GM12878 (cell line): Measurements from ENCODE around the gene MAP2K7. TPM values are rescaled to one million over a fixed set of nuclear protein-coding genes. Genes with fewer than 3 reads are reported as not detected.
A peak's percentile ranks its signal among the peaks of the same experiment; 100 is the strongest.

ENCODE experiments used
- ATAC-seq: fragments of 200-7000 bp; cut with Tn5 transposase; 3 replicates; pipeline ENCODE4 v1.9.1; 2020; ENCODE audit warnings: mild to moderate bottlenecking, moderate library complexity
- BruUV-seq: library from RNA; stranded (reverse); fragments of 400-500 nt; replicated peaks from 2 replicates; lab custom pipeline; 2021; lab: Mats Ljungman, UMichigan
- CTCF ChIA-PET: fragments of 300-600 bp; sonication (Branson Sonifier 250); formaldehyde crosslinking; extraction: SDS; loops from one replicate; lab custom pipeline; 2021; ENCODE audit warnings: inconsistent platforms; lab: Yijun Ruan, JAX
- POLR2A ChIA-PET: fragments of 350-600 bp; formaldehyde crosslinking; extraction: SDS; loops from one replicate; lab custom pipeline; 2021; ENCODE audit warnings: inconsistent platforms; lab: Charles Lee
- RAD21 ChIA-PET: fragments of 300-600 bp; sonication (Branson Sonifier 250); formaldehyde crosslinking; loops from one replicate; lab custom pipeline; 2023; ENCODE audit warnings: antibody characterized with exemption; ENCODE audit not compliant: unreplicated experiment; lab: Charles Lee
- SMC1A ChIA-PET: fragments of 300-600 bp; sonication (Branson Sonifier 250); formaldehyde crosslinking; loops from one replicate; lab custom pipeline; 2023; ENCODE audit not compliant: unreplicated experiment, uncharacterized antibody; lab: Charles Lee
- DNase-seq: peaks from one replicate; pipeline ENCODE4 v3.0.0-alpha.2; 2011; ENCODE audit warnings: low read depth, low spot score
- FAIRE-seq: peaks from 3 replicates; lab custom pipeline; 2011; peaks lifted over from hg19 to GRCh38; lab: Jason Lieb, UNC
- H2AFZ ChIP-seq: 2 replicates; pipeline ENCODE4 v1.6.0; 2011; ENCODE audit warnings: low read depth, low read length, control low read depth; ENCODE audit not compliant: control insufficient read depth
- H3K27ac ChIP-seq: 2 replicates; pipeline ENCODE4 v1.5.1; 2011; ENCODE audit warnings: control low read depth; ENCODE audit not compliant: control insufficient read depth, insufficient read depth
- H3K27me3 ChIP-seq, 2 experiments: replicated peaks in 1 of 2; 2 replicates each; pipeline versions ENCODE4 v1.6.0 to v1.6.1; 2011; ENCODE audit warnings: low read length in 1 of 2; ENCODE audit not compliant: control insufficient read depth in 2 of 2, insufficient read depth in 2 of 2
- H3K36me3 ChIP-seq, 2 experiments: 2 replicates each; pipeline ENCODE4 v1.5.1; 2011; ENCODE audit warnings: low read length in 1 of 2; ENCODE audit not compliant: control insufficient read depth in 2 of 2, insufficient read depth in 2 of 2
- H3K4me1 ChIP-seq: 2 replicates; pipeline ENCODE4 v1.6.1; 2011; ENCODE audit warnings: mild to moderate bottlenecking, low read length, moderate library complexity, mixed read lengths; ENCODE audit not compliant: control insufficient read depth, insufficient read depth
- H3K4me2 ChIP-seq: 2 replicates; pipeline ENCODE4 v1.6.0; 2011; ENCODE audit warnings: control low read depth; ENCODE audit not compliant: control insufficient read depth, insufficient read depth
- H3K4me3 ChIP-seq: fragments of 200-600 bp; sonication (generic); 2 replicates; pipeline ENCODE4 v1.5.1; 2016
- H3K79me2 ChIP-seq: 2 replicates; pipeline ENCODE4 v1.6.0; 2011; ENCODE audit warnings: low read length; ENCODE audit not compliant: control insufficient read depth, insufficient read depth
- H3K9ac ChIP-seq: 2 replicates; pipeline ENCODE4 v1.8.0; 2011; ENCODE audit warnings: low read length, control low read depth, mixed read lengths; ENCODE audit not compliant: control insufficient read depth, insufficient read depth
- H3K9me3 ChIP-seq: replicated peaks from 3 replicates; pipeline ENCODE4 v1.5.1; 2011; ENCODE audit warnings: mild to moderate bottlenecking, low read length; ENCODE audit not compliant: control insufficient read depth, insufficient read depth
- H4K20me1 ChIP-seq: 2 replicates; pipeline ENCODE4 v1.6.0; 2011; ENCODE audit not compliant: control insufficient read depth, insufficient read depth
- CHD2 ChIP-seq: IDR thresholded peaks from 2 replicates; pipeline ENCODE4 v1.6.1; 2011; ENCODE audit warnings: low read depth, low read length, improper control_type of control experiment, borderline replicate concordance
- IRF4 ChIP-seq: IDR thresholded peaks from 2 replicates; pipeline ENCODE4 v1.6.1; 2011; ENCODE audit warnings: low read depth, low read length
- NR2C1 ChIP-seq: fragments of 450-650 bp; IDR thresholded peaks from 2 replicates; pipeline ENCODE4 v1.6.1; 2017; ENCODE audit warnings: antibody characterized with exemption, mild to moderate bottlenecking, moderate library complexity
- PAX8 ChIP-seq: fragments of 450-650 bp; IDR thresholded peaks from 2 replicates; pipeline ENCODE4 v1.6.1; 2017; ENCODE audit warnings: mild to moderate bottlenecking, moderate library complexity
- RAD51 ChIP-seq: fragments of 450-650 bp; IDR thresholded peaks from 2 replicates; pipeline ENCODE4 v1.6.1; 2016; ENCODE audit warnings: moderate library complexity, mild to moderate bottlenecking, inconsistent platforms
- SRF ChIP-seq, 2 experiments: IDR thresholded peaks; 2 replicates each; pipeline ENCODE4 v1.6.1; 2011; ENCODE audit warnings: low read depth in 2 of 2, low read length in 2 of 2, mild to moderate bottlenecking in 1 of 2, moderate library complexity in 1 of 2
- WGBS: methylation state at CpG from one replicate; pipeline ENCODE4 v1.1.6; 2016; ENCODE audit warnings: low lambda C conversion rate; ENCODE audit not compliant: insufficient replicate concordance, insufficient coverage; ENCODE audit errors: missing lambda C conversion rate; 5-methylcytosine and 5-hydroxymethylcytosine counted together
- in situ Hi-C: fragments of 300-500 bp; cut with MboI; formaldehyde crosslinking; loops from 9 replicates; pipeline ENCODE4 v1.14.3; 2018; ENCODE audit warnings: mixed read lengths
- intact Hi-C: fragments of 100-400 bp; cut with micrococcal nuclease; formaldehyde crosslinking; loops from one replicate; pipeline ENCODE4 v1.14.2; 2022; ENCODE audit not compliant: unreplicated experiment
- polyA plus RNA-seq, 11 experiments: library from polyadenylated mRNA; depleted of rRNA in 4 of 11; unstranded in 6 of 11; stranded (reverse) in 5 of 11; fragments of >200 nt; fragmentation: Nextera tagmentation in 4 of 11; fragmentation: Illumina TruSeq in 1 of 11; extraction: Ambion mirVana in 4 of 11; extraction: Trizol in 1 of 11; gene quantifications; 1 replicate in 1 of 11; 2 replicates in 10 of 11; pipeline versions ENCODE4 v1.2.1 to v1.2.3, GENCODE V29; 2011 to 2016; ENCODE audit warnings: inconsistent platforms in 2 of 11, missing spikeins in 2 of 11, low read depth in 1 of 11
- total RNA-seq, 4 experiments: library from RNA; depleted of rRNA in 3 of 4; stranded (reverse); fragments of >200 nt in 3 of 4; fragmentation: Illumina TruSeq in 1 of 4; extraction: Trizol in 1 of 4; gene quantifications; 2 replicates each; pipeline versions ENCODE4 v1.2.1 to v1.2.3, GENCODE V29; 2013 to 2021
- TF ChIP-seq, protein P1 (sequence below): IDR thresholded peaks from 2 replicates; pipeline ENCODE4 v1.6.1; 2011; ENCODE audit warnings: borderline replicate concordance, low read depth, mild to moderate bottlenecking, moderate library complexity, low read length; ENCODE audit not compliant: insufficient read depth, poor library complexity, severe bottlenecking
- TF ChIP-seq, protein P2 (sequence below): fragments of 450-650 bp; formaldehyde crosslinking; IDR thresholded peaks from 2 replicates; pipeline ENCODE4 v1.5.0; 2022; ENCODE audit warnings: mild to moderate bottlenecking, missing genetic modification characterization
- TF ChIP-seq, protein P3 (sequence below): IDR thresholded peaks from 2 replicates; pipeline ENCODE4 v1.6.1; 2011; ENCODE audit warnings: low read depth, mild to moderate bottlenecking, low read length, moderate library complexity, borderline replicate concordance; ENCODE audit errors: extremely low read depth
- TF ChIP-seq, protein P4 (sequence below): IDR thresholded peaks from 2 replicates; pipeline ENCODE4 v1.6.1; 2012; ENCODE audit warnings: low read depth, low read length, improper control_type of control experiment

The MAP2K7 gene
- total and polyA plus RNA-seq, 10 of the 15 experiments (the other 5 are each of a cell fraction or from before 2014, with no cell fraction given), result 0.34 to 32.2 (median 6.7) TPM

DNA sequence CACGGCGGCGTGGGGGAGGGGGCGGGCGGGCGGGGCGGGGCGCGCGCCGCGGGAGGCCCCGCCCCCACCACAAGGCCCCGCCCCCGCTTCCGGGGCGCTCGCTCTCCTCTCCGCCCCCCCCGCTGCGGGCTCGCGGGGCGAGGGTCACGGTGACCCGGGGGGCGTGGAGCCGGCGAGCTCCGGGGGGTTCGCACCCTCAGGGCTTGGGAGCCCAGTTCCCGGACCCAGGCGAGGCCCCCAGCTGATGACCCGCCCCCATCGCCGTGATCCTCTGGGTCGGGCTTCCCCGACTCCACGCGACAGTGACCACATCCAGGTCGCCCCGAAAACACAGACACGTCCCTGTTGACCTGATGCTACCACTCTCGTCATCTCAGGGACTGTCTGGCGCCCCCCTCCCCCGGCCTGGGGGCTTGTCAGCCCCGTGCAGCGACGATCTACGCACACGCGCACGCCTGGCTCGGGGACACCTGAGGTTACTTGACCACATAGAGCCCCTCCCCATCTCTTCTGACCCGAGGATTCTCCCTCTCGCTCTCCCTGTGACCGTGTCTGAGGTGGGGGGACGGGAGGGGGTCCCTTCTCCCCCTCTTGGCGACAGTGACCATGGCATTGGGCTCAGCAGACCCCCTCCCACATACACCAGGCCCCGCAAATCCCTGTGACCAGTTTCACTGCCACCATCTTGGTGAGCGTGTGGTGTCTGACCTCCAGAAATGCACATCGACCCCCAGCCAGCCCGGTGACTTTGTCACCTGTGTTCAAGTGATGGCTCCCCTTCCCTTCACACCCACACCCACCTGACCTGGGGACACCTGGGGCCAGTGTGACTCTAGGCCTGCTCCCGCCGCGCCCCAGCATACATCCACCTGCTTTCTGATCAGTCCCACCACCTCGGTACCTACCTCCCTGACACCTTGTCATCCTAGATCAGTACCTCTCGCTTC is 670 bp downstream of the MAP2K7 start:
- in situ Hi-C loops, result no loop called here
- FAIRE-seq, result no peak
- TF ChIP-seq PAX8, result no peak
- 0 out of 2 replicates have a peak, but pooled peaks have one; percentile 13 for TF ChIP-seq CHD2
- TF ChIP-seq, protein P1, sequence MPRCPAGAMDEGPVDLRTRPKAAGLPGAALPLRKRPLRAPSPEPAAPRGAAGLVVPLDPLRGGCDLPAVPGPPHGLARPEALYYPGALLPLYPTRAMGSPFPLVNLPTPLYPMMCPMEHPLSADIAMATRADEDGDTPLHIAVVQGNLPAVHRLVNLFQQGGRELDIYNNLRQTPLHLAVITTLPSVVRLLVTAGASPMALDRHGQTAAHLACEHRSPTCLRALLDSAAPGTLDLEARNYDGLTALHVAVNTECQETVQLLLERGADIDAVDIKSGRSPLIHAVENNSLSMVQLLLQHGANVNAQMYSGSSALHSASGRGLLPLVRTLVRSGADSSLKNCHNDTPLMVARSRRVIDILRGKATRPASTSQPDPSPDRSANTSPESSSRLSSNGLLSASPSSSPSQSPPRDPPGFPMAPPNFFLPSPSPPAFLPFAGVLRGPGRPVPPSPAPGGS, result no peak
- TF ChIP-seq RAD51, result no peak
- TF ChIP-seq, protein P2, sequence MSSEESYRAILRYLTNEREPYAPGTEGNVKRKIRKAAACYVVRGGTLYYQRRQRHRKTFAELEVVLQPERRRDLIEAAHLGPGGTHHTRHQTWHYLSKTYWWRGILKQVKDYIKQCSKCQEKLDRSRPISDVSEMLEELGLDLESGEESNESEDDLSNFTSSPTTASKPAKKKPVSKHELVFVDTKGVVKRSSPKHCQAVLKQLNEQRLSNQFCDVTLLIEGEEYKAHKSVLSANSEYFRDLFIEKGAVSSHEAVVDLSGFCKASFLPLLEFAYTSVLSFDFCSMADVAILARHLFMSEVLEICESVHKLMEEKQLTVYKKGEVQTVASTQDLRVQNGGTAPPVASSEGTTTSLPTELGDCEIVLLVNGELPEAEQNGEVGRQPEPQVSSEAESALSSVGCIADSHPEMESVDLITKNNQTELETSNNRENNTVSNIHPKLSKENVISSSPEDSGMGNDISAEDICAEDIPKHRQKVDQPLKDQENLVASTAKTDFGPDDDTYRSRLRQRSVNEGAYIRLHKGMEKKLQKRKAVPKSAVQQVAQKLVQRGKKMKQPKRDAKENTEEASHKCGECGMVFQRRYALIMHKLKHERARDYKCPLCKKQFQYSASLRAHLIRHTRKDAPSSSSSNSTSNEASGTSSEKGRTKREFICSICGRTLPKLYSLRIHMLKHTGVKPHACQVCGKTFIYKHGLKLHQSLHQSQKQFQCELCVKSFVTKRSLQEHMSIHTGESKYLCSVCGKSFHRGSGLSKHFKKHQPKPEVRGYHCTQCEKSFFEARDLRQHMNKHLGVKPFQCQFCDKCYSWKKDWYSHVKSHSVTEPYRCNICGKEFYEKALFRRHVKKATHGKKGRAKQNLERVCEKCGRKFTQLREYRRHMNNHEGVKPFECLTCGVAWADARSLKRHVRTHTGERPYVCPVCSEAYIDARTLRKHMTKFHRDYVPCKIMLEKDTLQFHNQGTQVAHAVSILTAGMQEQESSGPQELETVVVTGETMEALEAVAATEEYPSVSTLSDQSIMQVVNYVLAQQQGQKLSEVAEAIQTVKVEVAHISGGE (CRISPR knock-in tag), result no peak
- TF ChIP-seq NR2C1, result peak; percentile 58
- TF ChIP-seq, protein P3, sequence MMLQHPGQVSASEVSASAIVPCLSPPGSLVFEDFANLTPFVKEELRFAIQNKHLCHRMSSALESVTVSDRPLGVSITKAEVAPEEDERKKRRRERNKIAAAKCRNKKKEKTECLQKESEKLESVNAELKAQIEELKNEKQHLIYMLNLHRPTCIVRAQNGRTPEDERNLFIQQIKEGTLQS, result no peak
- no peak for TF ChIP-seq IRF4
- TF ChIP-seq, protein P4, sequence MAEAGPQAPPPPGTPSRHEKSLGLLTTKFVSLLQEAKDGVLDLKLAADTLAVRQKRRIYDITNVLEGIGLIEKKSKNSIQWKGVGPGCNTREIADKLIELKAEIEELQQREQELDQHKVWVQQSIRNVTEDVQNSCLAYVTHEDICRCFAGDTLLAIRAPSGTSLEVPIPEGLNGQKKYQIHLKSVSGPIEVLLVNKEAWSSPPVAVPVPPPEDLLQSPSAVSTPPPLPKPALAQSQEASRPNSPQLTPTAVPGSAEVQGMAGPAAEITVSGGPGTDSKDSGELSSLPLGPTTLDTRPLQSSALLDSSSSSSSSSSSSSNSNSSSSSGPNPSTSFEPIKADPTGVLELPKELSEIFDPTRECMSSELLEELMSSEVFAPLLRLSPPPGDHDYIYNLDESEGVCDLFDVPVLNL, result no peak
- no peak for TF ChIP-seq SRF (IDR thresholded peaks at IDR 0.05; ENCODE audit: low read depth in 2 of 2, low read length in 2 of 2)

More for the DNA sequence above, 670 bp downstream of the MAP2K7 start:
- ChIA-PET RAD21 (interaction anchor here (0.6 to 1.6 kb wide), 6 partner anchors 16 to 162 kb away, joined by 3 to 17 read pairs (median 3); partner anchors contain the start of genes SNAPC2 and TIMM44), SMC1A (interaction anchor here (1.2 kb wide), 1 partner anchor 16 kb away, joined by 13 read pairs; the partner anchor contains the start of gene SNAPC2), CTCF (interaction anchor here (0.7 to 3.3 kb wide), 8 partner anchors 13 to 336 kb away, joined by 4 to 13 read pairs (median 6); partner anchors contain the start of genes SNAPC2, TIMM44 and TRAPPC5), POLR2A (interaction anchor here (0.6 to 1.6 kb wide), 5 partner anchors 16 to 1513 kb away, joined by 4 to 27 read pairs (median 7); partner anchors contain the start of gene SNAPC2)
- Histone ChIP-seq H3K4me2 (peak overlapping the region; percentile 98), H3K9ac (peak overlapping the region; percentile 93), H2AFZ (peak overlapping the region; percentile 82), H3K9me3 (no peaks in the 10 kb centered on the region), H3K4me1 (peaks cover 14% of the 10 kb centered on the region), H4K20me1 (peaks cover 9% of the 10 kb centered on the region; the same call in 1 of the 2 replicates), H3K79me2 (peaks cover 36% of the 10 kb centered on the region), H3K27me3 (no peaks in the 10 kb centered on the region), H3K27ac (peak overlapping the region; percentile 81), H3K36me3 (peaks cover 0 to 2% of the 10 kb centered on the region in 2 experiments; a peak in 1 of 4 replicates), H3K4me3 (peak overlapping the region; percentile 95)
- no TSS peak for BruUV-seq
- peak; percentile 59 for ATAC-seq
- 15% methylated on average over 36 of the region's 68 CpGs for WGBS
- intact Hi-C loops, result loop anchor here (10.0 kb wide), 1 partner anchor 220 kb away; the partner anchor contains the start of gene TRAPPC5
- no peak for DNase-seq
